OCI-LY7 (cell line): ENCODE results near the gene SKP1.

Source experiments
- EZH2phosphoT487 ChIP-seq: fragments of 200-600 bp; sonication (generic); IDR thresholded peaks from 2 replicates; pipeline ENCODE4 v1.6.1; 2018; ENCODE audit warnings: low read depth, borderline replicate concordance, mild to moderate bottlenecking, mixed run types, antibody characterized with exemption, low read length, moderate library complexity, mixed read lengths
- TF ChIP-seq, protein P1 (sequence below): fragments of 200-600 bp; sonication (generic); conservative IDR thresholded peaks from 2 replicates; pipeline ENCODE4 v1.5.1; 2014; ENCODE audit warnings: mild to moderate bottlenecking, antibody characterized with exemption, low read length, moderate library complexity, mixed read lengths

- TF ChIP-seq EZH2phosphoT487, result no peak
- TF ChIP-seq, protein P1, sequence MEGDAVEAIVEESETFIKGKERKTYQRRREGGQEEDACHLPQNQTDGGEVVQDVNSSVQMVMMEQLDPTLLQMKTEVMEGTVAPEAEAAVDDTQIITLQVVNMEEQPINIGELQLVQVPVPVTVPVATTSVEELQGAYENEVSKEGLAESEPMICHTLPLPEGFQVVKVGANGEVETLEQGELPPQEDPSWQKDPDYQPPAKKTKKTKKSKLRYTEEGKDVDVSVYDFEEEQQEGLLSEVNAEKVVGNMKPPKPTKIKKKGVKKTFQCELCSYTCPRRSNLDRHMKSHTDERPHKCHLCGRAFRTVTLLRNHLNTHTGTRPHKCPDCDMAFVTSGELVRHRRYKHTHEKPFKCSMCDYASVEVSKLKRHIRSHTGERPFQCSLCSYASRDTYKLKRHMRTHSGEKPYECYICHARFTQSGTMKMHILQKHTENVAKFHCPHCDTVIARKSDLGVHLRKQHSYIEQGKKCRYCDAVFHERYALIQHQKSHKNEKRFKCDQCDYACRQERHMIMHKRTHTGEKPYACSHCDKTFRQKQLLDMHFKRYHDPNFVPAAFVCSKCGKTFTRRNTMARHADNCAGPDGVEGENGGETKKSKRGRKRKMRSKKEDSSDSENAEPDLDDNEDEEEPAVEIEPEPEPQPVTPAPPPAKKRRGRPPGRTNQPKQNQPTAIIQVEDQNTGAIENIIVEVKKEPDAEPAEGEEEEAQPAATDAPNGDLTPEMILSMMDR, result no peak
Observed at GRCh38 chr5:134145041-134145757, 31.6 kb downstream of the SKP1 start.
